WTC11 (cell line): Measurements from ENCODE around the gene ALS2.

Source experiments
- CTCF ChIP-seq: fragments of 200-600 bp; IDR thresholded peaks from 2 replicates; pipeline ENCODE4 v1.8.0; 2022; ENCODE audit warnings: antibody characterized with exemption
- ESRRA ChIP-seq: sonication (generic); formaldehyde crosslinking; IDR thresholded peaks from 2 replicates; pipeline ENCODE4 v1.8.1; 2022; ENCODE audit warnings: mild to moderate bottlenecking, missing genetic modification reagents, borderline replicate concordance
- FOXP4 ChIP-seq: sonication (generic); formaldehyde crosslinking; IDR thresholded peaks from 2 replicates; pipeline ENCODE4 v1.8.0; 2022; ENCODE audit warnings: mild to moderate bottlenecking, missing genetic modification reagents
- GABPB1 ChIP-seq: sonication (generic); formaldehyde crosslinking; IDR thresholded peaks from 2 replicates; pipeline ENCODE4 v1.8.1; 2023; ENCODE audit warnings: mild to moderate bottlenecking, missing genetic modification reagents
- MYBL2 ChIP-seq: sonication (generic); formaldehyde crosslinking; IDR thresholded peaks from 2 replicates; pipeline ENCODE4 v1.8.1; 2023; ENCODE audit warnings: mild to moderate bottlenecking, moderate library complexity, missing genetic modification reagents
- RELA ChIP-seq: sonication (generic); formaldehyde crosslinking; IDR thresholded peaks from 2 replicates; pipeline ENCODE4 v1.8.1; 2022; ENCODE audit warnings: missing genetic modification reagents, mild to moderate bottlenecking, borderline replicate concordance
- TCF7 ChIP-seq: sonication (generic); formaldehyde crosslinking; IDR thresholded peaks from 2 replicates; pipeline ENCODE4 v1.8.0; 2022; ENCODE audit warnings: mild to moderate bottlenecking, low read depth, missing genetic modification reagents, moderate library complexity
- TF ChIP-seq, protein P1 (sequence below): sonication (generic); formaldehyde crosslinking; IDR thresholded peaks from 2 replicates; pipeline ENCODE4 v1.8.0; 2022; ENCODE audit warnings: mild to moderate bottlenecking, missing genetic modification reagents

GRCh38 chr2:201781557-201782051 is 871 bp upstream of the ALS2 start:
- TF ChIP-seq GABPB1 (CRISPR knock-in tag) = no peak
- TF ChIP-seq RELA (CRISPR knock-in tag) = no peak
- no peak for TF ChIP-seq ESRRA (CRISPR knock-in tag)
- TF ChIP-seq CTCF = no peak
- TF ChIP-seq FOXP4 (CRISPR knock-in tag) = no peak
- TF ChIP-seq, protein P1, sequence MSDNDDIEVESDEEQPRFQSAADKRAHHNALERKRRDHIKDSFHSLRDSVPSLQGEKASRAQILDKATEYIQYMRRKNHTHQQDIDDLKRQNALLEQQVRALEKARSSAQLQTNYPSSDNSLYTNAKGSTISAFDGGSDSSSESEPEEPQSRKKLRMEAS (CRISPR knock-in tag) = no peak
- TF ChIP-seq MYBL2 = no peak
- no peak for TF ChIP-seq TCF7 (CRISPR knock-in tag)
